GDM1 (cell line): Measurements from ENCODE around the gene PTGR1.
"Not testable (repeated sequence)": the region's sequence is repeated elsewhere in the genome, so short reads cannot be mapped to it uniquely, and the experiment has no call there.

ENCODE experiments used
- DNase-seq: peaks from one replicate; lab custom pipeline; 2025; lab: John Stamatoyannopoulos, UW

The PTGR1 gene

GRCh38 chr9:111599092-111599954, at the start of gene PTGR1:
TSS of gene PTGR1 (minus strand) at chr9:111599647. CDS start at chr9:111597422, 2,225 bp downstream.
- DNase-seq, result no peak

- DNase-seq, result no peak
Observed at GRCh38 chr9:111649016-111649415, 49.6 kb upstream of the PTGR1 start.

GRCh38 chr9:111648066-111648465, 48.6 kb upstream of the PTGR1 start:
- DNase-seq, result no peak

- no peak for DNase-seq
Observed at GRCh38 chr9:111646417-111646816, 47.0 kb upstream of the PTGR1 start.

GRCh38 chr9:111645806-111646205, 46.4 kb upstream of the PTGR1 start:
- no peak for DNase-seq

GRCh38 chr9:111644195-111644772, 44.8 kb upstream of the PTGR1 start:
- DNase-seq, result no peak

- DNase-seq, result no peak
Observed at GRCh38 chr9:111637421-111637950, 38.0 kb upstream of the PTGR1 start.

- DNase-seq, result no peak
Observed at GRCh38 chr9:111634860-111635259, 35.4 kb upstream of the PTGR1 start.

- no peak for DNase-seq
Observed at GRCh38 chr9:111633389-111633736, 33.9 kb upstream of the PTGR1 start.

GRCh38 chr9:111632695-111633388, 33.4 kb upstream of the PTGR1 start:
- DNase-seq, result no peak

- no peak for DNase-seq
Observed at GRCh38 chr9:111632060-111632459, 32.6 kb upstream of the PTGR1 start.

- peak; percentile 97 for DNase-seq
Observed at GRCh38 chr9:111631214-111631971, 31.9 kb upstream of the PTGR1 start, which contains the start of gene DNAJC25. TSS of gene DNAJC25 (plus strand) at chr9:111631334. CDS start at chr9:111631408, 74 bp downstream.

- DNase-seq, result no peak
Observed at GRCh38 chr9:111630964-111631213, 31.4 kb upstream of the PTGR1 start.

- DNase-seq, result no peak
Observed at GRCh38 chr9:111630182-111630963, 30.9 kb upstream of the PTGR1 start.

- no peak for DNase-seq
Observed at GRCh38 chr9:111628411-111628810, 29.0 kb upstream of the PTGR1 start.

- DNase-seq, result no peak
Observed at GRCh38 chr9:111627260-111627963, 28.0 kb upstream of the PTGR1 start.

GRCh38 chr9:111622626-111623025, 23.2 kb upstream of the PTGR1 start:
- no peak for DNase-seq

- DNase-seq, result no peak
Observed at GRCh38 chr9:111621895-111622480, 22.5 kb upstream of the PTGR1 start.

- DNase-seq, result not testable (repeated sequence)
Observed at GRCh38 chr9:111617349-111617748, 17.9 kb upstream of the PTGR1 start.

- DNase-seq, result no peak
Observed at GRCh38 chr9:111615928-111616327, 16.5 kb upstream of the PTGR1 start.
